ENCODE measurements around the gene OTX1. TPM values are rescaled to one million over a fixed set of nuclear protein-coding genes. Genes with fewer than 3 reads are reported as not detected.

The OTX1 gene
- total and polyA plus RNA-seq, 4 donors: 0.08 to 0.44 TPM; not detected in 2

GRCh38 chr2:63044362-63045327 lies 6.0 kb upstream of the OTX1 start:
- DNase-seq (ENCODE audit: low read depth in 4 of 6, low spot score in 6 of 6): peak in 1 of 6 donors; percentile 59
- no peak overlapping the region for H3K27ac ChIP-seq (ENCODE audit: low read depth, low read length)
- H3K4me3 ChIP-seq (ENCODE audit: low read depth, low read length): no peak overlapping the region
- no peaks in the 10 kb centered on the region for H3K9me3 ChIP-seq (ENCODE audit: control insufficient read depth, insufficient read depth, low read length)
- peaks cover 62% of the 10 kb centered on the region for H3K27me3 ChIP-seq (ENCODE audit: control insufficient read depth, insufficient read depth, low read length)
- H3K4me1 ChIP-seq (ENCODE audit: control insufficient read depth, insufficient read depth, low read length): peaks cover 23% of the 10 kb centered on the region
- 81% methylated on average over 22 of the region's 36 CpGs for WGBS (ENCODE audit: insufficient coverage)
- peaks cover 11% of the 10 kb centered on the region for H3K36me3 ChIP-seq (ENCODE audit: control insufficient read depth, insufficient read depth, low read length)

GRCh38 chr2:63046552-63046951 lies 4.1 kb upstream of the OTX1 start:
- no peaks in the 10 kb centered on the region for H3K9me3 ChIP-seq (ENCODE audit: control insufficient read depth, insufficient read depth, low read length)
- no peak overlapping the region for H3K27ac ChIP-seq (ENCODE audit: low read depth, low read length)
- peaks cover 81% of the 10 kb centered on the region for H3K27me3 ChIP-seq (ENCODE audit: control insufficient read depth, insufficient read depth, low read length)
- DNase-seq (ENCODE audit: low read depth in 4 of 6, low spot score in 6 of 6): peak in 1 of 6 donors; percentile 50
- WGBS (ENCODE audit: insufficient coverage): no CpG with 5 or more reads among the region's 7 CpGs
- no peak overlapping the region for H3K4me3 ChIP-seq (ENCODE audit: low read depth, low read length)
- peaks cover 11% of the 10 kb centered on the region for H3K36me3 ChIP-seq (ENCODE audit: control insufficient read depth, insufficient read depth, low read length)
- peaks cover 43% of the 10 kb centered on the region for H3K4me1 ChIP-seq (ENCODE audit: control insufficient read depth, insufficient read depth, low read length)

- Histone ChIP-seq H3K9me3 (ENCODE audit: control insufficient read depth, insufficient read depth, low read length) (no peaks in the 10 kb centered on the region), H3K4me1 (ENCODE audit: control insufficient read depth, insufficient read depth, low read length) (peaks cover 46% of the 10 kb centered on the region), H3K27ac (ENCODE audit: low read depth, low read length) (no peak overlapping the region), H3K4me3 (ENCODE audit: low read depth, low read length) (no peak overlapping the region), H3K27me3 (ENCODE audit: control insufficient read depth, insufficient read depth, low read length) (peaks cover 85% of the 10 kb centered on the region), H3K36me3 (ENCODE audit: control insufficient read depth, insufficient read depth, low read length) (peaks cover 11% of the 10 kb centered on the region)
- DNase-seq (ENCODE audit: low read depth in 4 of 6, low spot score in 6 of 6): peak in 1 of 6 donors; percentile 57
- 24% methylated on average over 3 of the region's 8 CpGs for WGBS (ENCODE audit: insufficient coverage)
These were observed 3.7 kb upstream of the OTX1 start for GRCh38 chr2:63046961-63047320.

GRCh38 chr2:63047321-63048279 lies 3.0 kb upstream of the OTX1 start:
- 10% methylated on average over 70 of the region's 71 CpGs for WGBS (ENCODE audit: insufficient coverage)
- peaks cover 53% of the 10 kb centered on the region for H3K4me1 ChIP-seq (ENCODE audit: control insufficient read depth, insufficient read depth, low read length)
- H3K27me3 ChIP-seq (ENCODE audit: control insufficient read depth, insufficient read depth, low read length): peaks cover 91% of the 10 kb centered on the region
- H3K4me3 ChIP-seq (ENCODE audit: low read depth, low read length): no peak overlapping the region
- no peak overlapping the region for H3K27ac ChIP-seq (ENCODE audit: low read depth, low read length)
- peaks cover 11% of the 10 kb centered on the region for H3K36me3 ChIP-seq (ENCODE audit: control insufficient read depth, insufficient read depth, low read length)
- DNase-seq (ENCODE audit: low read depth in 4 of 6, low spot score in 6 of 6): peak in 2 of 6 donors; percentile 21 to 68
- no peaks in the 10 kb centered on the region for H3K9me3 ChIP-seq (ENCODE audit: control insufficient read depth, insufficient read depth, low read length)

- H3K4me3 ChIP-seq (ENCODE audit: low read depth, low read length): no peak overlapping the region
- H3K9me3 ChIP-seq (ENCODE audit: control insufficient read depth, insufficient read depth, low read length): no peaks in the 10 kb centered on the region
- H3K27me3 ChIP-seq (ENCODE audit: control insufficient read depth, insufficient read depth, low read length): peaks cover 97% of the 10 kb centered on the region
- no peak overlapping the region for H3K27ac ChIP-seq (ENCODE audit: low read depth, low read length)
- WGBS (ENCODE audit: insufficient coverage): 4% methylated on average over 50 of the region's 61 CpGs
- peaks cover 62% of the 10 kb centered on the region for H3K4me1 ChIP-seq (ENCODE audit: control insufficient read depth, insufficient read depth, low read length)
- H3K36me3 ChIP-seq (ENCODE audit: control insufficient read depth, insufficient read depth, low read length): peaks cover 11% of the 10 kb centered on the region
- peak in 1 of 6 donors; percentile 57 for DNase-seq (ENCODE audit: low read depth in 4 of 6, low spot score in 6 of 6)
These were observed 2.1 kb upstream of the OTX1 start for GRCh38 chr2:63048367-63049171.

GRCh38 chr2:63049211-63049969 lies 1.2 kb upstream of the OTX1 start:
- Histone ChIP-seq H3K4me1 (ENCODE audit: control insufficient read depth, insufficient read depth, low read length) (peaks cover 70% of the 10 kb centered on the region), H3K27ac (ENCODE audit: low read depth, low read length) (no peak overlapping the region), H3K36me3 (ENCODE audit: control insufficient read depth, insufficient read depth, low read length) (peaks cover 11% of the 10 kb centered on the region), H3K9me3 (ENCODE audit: control insufficient read depth, insufficient read depth, low read length) (no peaks in the 10 kb centered on the region), H3K27me3 (ENCODE audit: control insufficient read depth, insufficient read depth, low read length) (peaks cover 99% of the 10 kb centered on the region), H3K4me3 (ENCODE audit: low read depth, low read length) (no peak overlapping the region)
- WGBS (ENCODE audit: insufficient coverage): 2% methylated on average over 27 of the region's 39 CpGs
- peak in 2 of 6 donors; percentile 51 to 72 for DNase-seq (ENCODE audit: low read depth in 4 of 6, low spot score in 6 of 6)

GRCh38 chr2:63049970-63050333 lies 678 bp upstream of the OTX1 start:
- Histone ChIP-seq H3K9me3 (ENCODE audit: control insufficient read depth, insufficient read depth, low read length) (no peaks in the 10 kb centered on the region), H3K27me3 (ENCODE audit: control insufficient read depth, insufficient read depth, low read length) (peaks cover 99% of the 10 kb centered on the region), H3K4me1 (ENCODE audit: control insufficient read depth, insufficient read depth, low read length) (peaks cover 74% of the 10 kb centered on the region), H3K4me3 (ENCODE audit: low read depth, low read length) (no peak overlapping the region), H3K36me3 (ENCODE audit: control insufficient read depth, insufficient read depth, low read length) (peaks cover 9% of the 10 kb centered on the region), H3K27ac (ENCODE audit: low read depth, low read length) (no peak overlapping the region)
- DNase-seq (ENCODE audit: low read depth in 4 of 6, low spot score in 6 of 6): peak in 2 of 6 donors; percentile 28 to 65
- WGBS (ENCODE audit: insufficient coverage): under 1% methylated on average over 30 of the region's 31 CpGs

- DNase-seq (ENCODE audit: low read depth in 4 of 6, low spot score in 6 of 6): peak in 1 of 6 donors; percentile 39
- H3K27ac ChIP-seq (ENCODE audit: low read depth, low read length): no peak overlapping the region
- peaks cover 87% of the 10 kb centered on the region for H3K4me1 ChIP-seq (ENCODE audit: control insufficient read depth, insufficient read depth, low read length)
- WGBS (ENCODE audit: insufficient coverage): 2% methylated on average over 42 of the region's 42 CpGs
- H3K27me3 ChIP-seq (ENCODE audit: control insufficient read depth, insufficient read depth, low read length): peaks cover 100% of the 10 kb centered on the region
- peaks cover 7% of the 10 kb centered on the region for H3K36me3 ChIP-seq (ENCODE audit: control insufficient read depth, insufficient read depth, low read length)
- no peaks in the 10 kb centered on the region for H3K9me3 ChIP-seq (ENCODE audit: control insufficient read depth, insufficient read depth, low read length)
- H3K4me3 ChIP-seq (ENCODE audit: low read depth, low read length): peak overlapping the region; percentile 29
These were observed 588 bp downstream of the OTX1 start for GRCh38 chr2:63051042-63051794.

Measured in spinal cord (tissue), 10 donors.